Measurements from ENCODE around the gene DNAH10. TPM values are rescaled to one million over a fixed set of nuclear protein-coding genes. Genes with fewer than 3 reads are reported as not detected.

The DNAH10 gene
- total and polyA plus RNA-seq, 2 of the 4 experiments (the other 2 are of a cell fraction): 0.18 to 0.22 TPM

GRCh38 chr12:123917337-123917850 is 155.3 kb downstream of the DNAH10 start:
- H3K23ac ChIP-seq (ENCODE audit: low read depth, low read length): no peak overlapping the region
- intact Hi-C loops (cut with micrococcal nuclease): no loop called here
- WGBS, 2 experiments (ENCODE audit: extremely low coverage in 2 of 2, insufficient read length in 1 of 2): 85% methylated on average over 11 of the region's 19 CpGs; no CpG with 5 or more reads in 1 of the 2 experiments

More at GRCh38 chr12:123917337-123917850, 155.3 kb downstream of the DNAH10 start:
- Histone ChIP-seq H3K4ac (ENCODE audit: low read depth, low read length) (no peak overlapping the region), H3K79me1 (ENCODE audit: low read depth in 1 of 2, low read length in 2 of 2) (no peaks in the 10 kb centered on the region), H3K4me2 (ENCODE audit: low read depth, low read length) (no peak overlapping the region), H2AFZ (replicated peaks; ENCODE audit: low read length, poor library complexity) (no peak overlapping the region), H3K18ac (ENCODE audit: low read depth, low read length) (no peak overlapping the region), H2BK20ac (ENCODE audit: low read depth, low read length) (no peak overlapping the region), H4K5ac (ENCODE audit: low read depth, low read length) (no peak overlapping the region), H3K27me3 (ENCODE audit: control insufficient read depth, insufficient read depth, low read length) (peaks cover 8% of the 10 kb centered on the region), H2BK5ac (ENCODE audit: low read depth, low read length, poor library complexity, severe bottlenecking) (no peak overlapping the region), H2BK15ac (ENCODE audit: low read depth, low read length) (no peak overlapping the region), H3K56ac (ENCODE audit: extremely low read depth, insufficient read depth, low read length) (no peak overlapping the region), H2AK5ac (ENCODE audit: low read depth, low read length) (no peak overlapping the region), H3K9ac (ENCODE audit: low read depth, low read length) (no peak overlapping the region), H2BK120ac (ENCODE audit: low read depth, low read length) (no peak overlapping the region), H4K91ac (ENCODE audit: insufficient read depth, low read depth, low read length) (no peak overlapping the region), H3K4me1 (ENCODE audit: control insufficient read depth, insufficient read depth, low read length) (peaks cover 3% of the 10 kb centered on the region; the same call in 1 of the 2 replicates), H2AK9ac (replicated peaks; ENCODE audit: low read depth, low read length, poor library complexity) (no peak overlapping the region), H4K8ac (ENCODE audit: low read depth in 2 of 2, low read length in 2 of 2) (no peak overlapping the region), H3K4me3 (ENCODE audit: insufficient read depth, low read depth, low read length) (no peak overlapping the region), H3K9me3 (ENCODE audit: control insufficient read depth, insufficient read depth, low read length) (no peaks in the 10 kb centered on the region), H3K27ac (ENCODE audit: insufficient read depth, low read length) (no peak overlapping the region), H3K36me3 (ENCODE audit: control insufficient read depth, insufficient read depth, low read length) (no peaks in the 10 kb centered on the region), H4K20me1 (ENCODE audit: insufficient read depth, low read length) (no peaks in the 10 kb centered on the region), H3K9me1 (ENCODE audit: insufficient read depth, low read length) (peaks cover 3% of the 10 kb centered on the region), H3K14ac (replicated peaks; ENCODE audit: low read depth, low read length) (no peak overlapping the region)
- TF ChIP-seq MAFK (IDR thresholded peaks at IDR 0.05; ENCODE audit: low read depth, low read length) (no peak), SMC3 (IDR thresholded peaks at IDR 0.05; ENCODE audit: low read depth, low read length) (no peak), POLR2A (IDR thresholded peaks at IDR 0.05; ENCODE audit: low read depth, low read length) (no peak), RCOR1 (IDR thresholded peaks at IDR 0.05; ENCODE audit: insufficient replicate concordance, low read length) (no peak), CEBPB (IDR thresholded peaks at IDR 0.05; ENCODE audit: low read depth, low read length) (no peak)
- ChIA-PET POLR2A (ENCODE audit: unreplicated experiment) (no interaction called here), CTCF (no interaction called here)
- in situ Hi-C loops (cut with MboI; ENCODE audit: low sequenced_read_pairs) (no loop called here), dilution Hi-C loops (cut with HindIII; ENCODE audit: low sequenced_read_pairs, unreplicated experiment) (no loop called here)
- no TSS peak for BruUV-seq (replicated peaks)
- ATAC-seq (ENCODE audit: low read depth) (no peak), DNase-seq (no peak)
